IPS-11a (cell line): ENCODE data around the gene SMIM12.

Source experiments
- H3K4me3 ChIP-seq: one replicate; pipeline ENCODE4 v1.5.1; 2013; ENCODE audit warnings: low read depth, low read length, control low read depth

SMIM12 gene

DNA sequence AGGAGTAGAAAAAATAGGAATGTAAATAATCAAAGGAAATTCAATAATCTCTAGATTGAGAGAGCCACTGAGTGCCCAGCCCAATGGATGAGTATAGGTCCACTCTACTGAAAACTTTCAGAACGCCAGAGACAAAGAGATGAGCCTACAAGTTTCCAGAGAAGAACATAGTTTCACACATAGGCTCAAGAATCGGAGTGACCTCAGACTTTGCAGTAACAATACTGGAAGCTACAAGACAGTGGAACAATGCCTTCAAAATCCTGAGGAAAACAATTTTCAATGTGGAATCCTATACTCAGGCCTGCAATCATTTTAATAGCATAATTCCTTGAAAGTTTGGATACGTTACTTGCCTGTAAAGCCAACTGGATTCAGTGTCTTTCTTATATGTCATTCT lies 55.8 kb downstream of the SMIM12 start:
- no peak overlapping the region for H3K4me3 ChIP-seq
